Neural progenitor cell (in vitro differentiated cells): Measurements from ENCODE around the gene CD19. TPM values are rescaled to one million over a fixed set of nuclear protein-coding genes. Genes with fewer than 3 reads are reported as not detected.

ENCODE experiments used
- DNase-seq: peaks from one replicate; pipeline ENCODE4 v3.0.0-alpha.2; 2016; ENCODE audit warnings: low spot score
- H2AFZ ChIP-seq: fragments of 200-600 bp; sonication (generic); replicated peaks from 2 replicates; pipeline ENCODE4 v1.6.1; 2016; ENCODE audit warnings: antibody characterized with exemption
- H3F3A ChIP-seq: fragments of 200-600 bp; sonication (generic); 2 replicates; pipeline ENCODE4 v1.6.1; 2016; ENCODE audit warnings: antibody characterized with exemption, low read depth
- H3K27ac ChIP-seq: fragments of 200-600 bp; sonication (generic); 2 replicates; pipeline ENCODE4 v1.5.1; 2016; ENCODE audit warnings: mild to moderate bottlenecking
- H3K27me3 ChIP-seq: fragments of 200-600 bp; sonication (generic); 2 replicates; pipeline ENCODE4 v1.6.1; 2016; ENCODE audit warnings: mild to moderate bottlenecking, moderate library complexity
- H3K36me3 ChIP-seq: fragments of 200-600 bp; sonication (generic); 2 replicates; pipeline ENCODE4 v1.5.1; 2016
- H3K4me1 ChIP-seq: fragments of 200-600 bp; sonication (generic); 2 replicates; pipeline ENCODE4 v1.6.1; 2016; ENCODE audit warnings: mixed run types
- H3K4me2 ChIP-seq: fragments of 200-600 bp; sonication (generic); 2 replicates; pipeline ENCODE4 v1.6.1; 2016
- H3K4me3 ChIP-seq: fragments of 200-600 bp; sonication (generic); 2 replicates; pipeline ENCODE4 v1.5.1; 2016
- H3K79me2 ChIP-seq: fragments of 200-600 bp; sonication (generic); 2 replicates; pipeline ENCODE4 v1.6.1; 2016; ENCODE audit warnings: low read depth
- H3K9ac ChIP-seq: fragments of 200-600 bp; sonication (generic); 2 replicates; pipeline ENCODE4 v1.6.1; 2016
- H3K9me3 ChIP-seq: fragments of 200-600 bp; sonication (generic); 2 replicates; pipeline ENCODE4 v1.5.1; 2016; ENCODE audit warnings: low read depth
- H4K20me1 ChIP-seq: fragments of 200-600 bp; sonication (generic); 2 replicates; pipeline ENCODE4 v1.6.1; 2016; ENCODE audit warnings: low read depth
- H3K27ac Mint-ChIP-seq: 3 replicates; pipeline ENCODE4 v1.8.0; 2021; ENCODE audit warnings: mixed read lengths
- H3K27me3 Mint-ChIP-seq: 2 replicates; pipeline ENCODE4 v1.8.0; 2022; ENCODE audit warnings: low read depth, mild to moderate bottlenecking, inconsistent platforms, moderate library complexity, mixed read lengths; ENCODE audit not compliant: insufficient read depth
- H3K36me3 Mint-ChIP-seq: 3 replicates; pipeline ENCODE4 v1.8.0; 2021; ENCODE audit warnings: mixed read lengths
- H3K4me1 Mint-ChIP-seq: 3 replicates; pipeline ENCODE4 v1.8.0; 2021; ENCODE audit warnings: mixed read lengths
- H3K4me3 Mint-ChIP-seq: 3 replicates; pipeline ENCODE4 v1.8.0; 2021; ENCODE audit warnings: mild to moderate bottlenecking, moderate library complexity, mixed read lengths
- H3K9me3 Mint-ChIP-seq: 3 replicates; pipeline ENCODE4 v1.8.0; 2020; ENCODE audit warnings: mixed read lengths
- EZH2 ChIP-seq: fragments of 200-600 bp; sonication (generic); IDR thresholded peaks from 2 replicates; pipeline ENCODE4 v1.6.1; 2017; ENCODE audit warnings: antibody characterized with exemption, mild to moderate bottlenecking, moderate library complexity
- EZH2phosphoT487 ChIP-seq: fragments of 200-600 bp; sonication (generic); IDR thresholded peaks from 2 replicates; pipeline ENCODE4 v1.6.1; 2017; ENCODE audit warnings: antibody characterized with exemption
- total RNA-seq: library from RNA; depleted of rRNA; stranded (reverse); fragments of >200 nt; gene quantifications from 2 replicates; pipeline ENCODE4 v1.2.3, GENCODE V29; 2015; ENCODE audit warnings: low replicate concordance
- TF ChIP-seq, protein P1 (sequence below): fragments of 200-600 bp; sonication (generic); IDR thresholded peaks from 2 replicates; pipeline ENCODE4 v1.5.1; 2017; ENCODE audit warnings: antibody characterized with exemption, mild to moderate bottlenecking

The CD19 gene
- total RNA-seq, 1 donor from 2014 or later: not detected

DNA sequence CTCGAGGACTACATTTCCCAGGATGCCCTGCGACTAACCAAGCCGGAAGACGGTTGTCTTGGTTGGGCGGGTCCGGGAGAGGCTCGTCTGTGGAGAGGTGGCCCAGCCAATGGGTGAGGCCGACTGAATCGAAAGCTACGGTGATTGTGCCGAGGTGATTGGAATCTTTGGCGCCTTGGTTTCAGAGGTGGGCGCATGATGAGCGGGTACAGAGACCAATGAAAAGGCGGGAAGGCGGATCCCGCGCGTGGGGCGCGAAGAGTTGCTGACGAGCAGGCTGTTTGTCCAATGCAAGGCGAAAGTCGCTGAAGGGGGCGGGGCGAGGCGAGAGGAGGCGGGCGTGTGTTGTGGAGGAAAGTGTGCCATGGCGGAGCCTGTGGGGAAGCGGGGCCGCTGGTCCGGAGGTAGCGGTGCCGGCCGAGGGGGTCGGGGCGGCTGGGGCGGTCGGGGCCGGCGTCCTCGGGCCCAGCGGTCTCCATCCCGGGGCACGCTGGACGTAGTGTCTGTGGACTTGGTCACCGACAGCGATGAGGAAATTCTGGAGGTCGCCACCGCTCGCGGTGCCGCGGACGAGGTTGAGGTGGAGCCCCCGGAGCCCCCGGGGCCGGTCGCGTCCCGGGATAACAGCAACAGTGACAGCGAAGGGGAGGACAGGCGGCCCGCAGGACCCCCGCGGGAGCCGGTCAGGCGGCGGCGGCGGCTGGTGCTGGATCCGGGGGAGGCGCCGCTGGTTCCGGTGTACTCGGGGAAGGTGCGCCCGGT is 19.1 kb downstream of the CD19 start, which contains the start of gene NFATC2IP:
NFATC2IP (plus strand) TSS at position 290 of the 762 bp plus-strand sequence; CDS start at position 365, 75 bp downstream.
- Mint-ChIP-seq H3K36me3 (peaks cover 9% of the 10 kb centered on the region), H3K9me3 (no peaks in the 10 kb centered on the region), H3K27me3 (peaks cover 3% of the 10 kb centered on the region), H3K4me1 (peaks cover 18% of the 10 kb centered on the region), H3K27ac (peak within 1 kb of the TSS; percentile 85), H3K4me3 (peak within 1 kb of the TSS; percentile 96)
- H3K27me3 ChIP-seq: peaks cover 18% of the 10 kb centered on the region
- peak; percentile 100 for DNase-seq
- H3F3A ChIP-seq: peaks cover 7% of the 10 kb centered on the region
- H3K9me3 ChIP-seq: no peaks in the 10 kb centered on the region
- peak within 1 kb of the TSS; percentile 90 for H3K9ac ChIP-seq
- H3K79me2 ChIP-seq: peaks cover 35% of the 10 kb centered on the region
- peak within 1 kb of the TSS; percentile 99 for H3K4me2 ChIP-seq
- no peak within 1 kb of the TSS for H3K27ac ChIP-seq
- TF ChIP-seq EZH2phosphoT487: no peak
- TF ChIP-seq, protein P1, sequence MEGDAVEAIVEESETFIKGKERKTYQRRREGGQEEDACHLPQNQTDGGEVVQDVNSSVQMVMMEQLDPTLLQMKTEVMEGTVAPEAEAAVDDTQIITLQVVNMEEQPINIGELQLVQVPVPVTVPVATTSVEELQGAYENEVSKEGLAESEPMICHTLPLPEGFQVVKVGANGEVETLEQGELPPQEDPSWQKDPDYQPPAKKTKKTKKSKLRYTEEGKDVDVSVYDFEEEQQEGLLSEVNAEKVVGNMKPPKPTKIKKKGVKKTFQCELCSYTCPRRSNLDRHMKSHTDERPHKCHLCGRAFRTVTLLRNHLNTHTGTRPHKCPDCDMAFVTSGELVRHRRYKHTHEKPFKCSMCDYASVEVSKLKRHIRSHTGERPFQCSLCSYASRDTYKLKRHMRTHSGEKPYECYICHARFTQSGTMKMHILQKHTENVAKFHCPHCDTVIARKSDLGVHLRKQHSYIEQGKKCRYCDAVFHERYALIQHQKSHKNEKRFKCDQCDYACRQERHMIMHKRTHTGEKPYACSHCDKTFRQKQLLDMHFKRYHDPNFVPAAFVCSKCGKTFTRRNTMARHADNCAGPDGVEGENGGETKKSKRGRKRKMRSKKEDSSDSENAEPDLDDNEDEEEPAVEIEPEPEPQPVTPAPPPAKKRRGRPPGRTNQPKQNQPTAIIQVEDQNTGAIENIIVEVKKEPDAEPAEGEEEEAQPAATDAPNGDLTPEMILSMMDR: no peak
- no peak for TF ChIP-seq EZH2
- peaks cover 4% of the 10 kb centered on the region for H3K4me1 ChIP-seq
- H4K20me1 ChIP-seq: peaks cover 10% of the 10 kb centered on the region
- H2AFZ ChIP-seq: peak within 1 kb of the TSS; percentile 74
- H3K36me3 ChIP-seq: peaks cover 2% of the 10 kb centered on the region
- peak within 1 kb of the TSS; percentile 94 for H3K4me3 ChIP-seq

DNA sequence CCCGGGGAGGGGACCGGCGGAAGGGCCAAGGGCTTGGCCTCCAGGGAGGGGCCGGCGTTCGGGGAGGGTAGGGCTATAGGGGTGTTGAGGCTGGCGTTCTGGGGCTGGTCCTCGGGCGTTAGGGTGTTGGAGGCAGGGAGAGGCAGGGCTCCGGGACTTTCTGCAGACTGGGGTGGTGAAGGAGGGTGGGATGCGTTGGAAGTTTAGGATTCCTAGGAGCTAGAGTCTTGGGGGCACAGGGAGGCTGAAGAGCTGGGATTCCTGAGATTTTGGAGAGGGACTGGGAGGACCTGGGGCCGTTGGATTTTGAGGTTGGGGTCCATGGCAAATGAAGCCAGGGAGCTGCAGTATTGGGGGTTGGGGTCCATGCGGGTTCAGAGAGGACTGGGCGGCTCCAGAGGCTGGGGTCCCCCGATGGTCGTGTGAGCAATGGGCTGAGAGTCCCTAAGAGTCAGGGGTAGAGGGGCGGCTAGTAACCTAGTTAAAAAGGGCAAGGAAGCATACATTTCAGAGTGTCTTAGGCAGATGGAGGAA is 19.7 kb downstream of the CD19 start:
- H3K4me3 ChIP-seq: peak overlapping the region; percentile 94
- peak overlapping the region; percentile 82 for H3K27ac Mint-ChIP-seq
- no peaks in the 10 kb centered on the region for H3K9me3 Mint-ChIP-seq
- H3K4me1 Mint-ChIP-seq: peaks cover 16% of the 10 kb centered on the region
- H3K4me2 ChIP-seq: peak overlapping the region; percentile 99
- H3K27me3 Mint-ChIP-seq: peaks cover 2% of the 10 kb centered on the region
- peaks cover 35% of the 10 kb centered on the region for H3K79me2 ChIP-seq
- peaks cover 4% of the 10 kb centered on the region for H3K4me1 ChIP-seq
- no peak for DNase-seq
- TF ChIP-seq, protein P1: no peak
- TF ChIP-seq EZH2phosphoT487: no peak
- no peak for TF ChIP-seq EZH2
- H3K9ac ChIP-seq: peak overlapping the region; percentile 90
- H3F3A ChIP-seq: peaks cover 7% of the 10 kb centered on the region
- peak overlapping the region; percentile 96 for H3K4me3 Mint-ChIP-seq
- no peak overlapping the region for H3K27ac ChIP-seq
- peaks cover 11% of the 10 kb centered on the region for H3K36me3 Mint-ChIP-seq
- peaks cover 10% of the 10 kb centered on the region for H4K20me1 ChIP-seq
- H3K27me3 ChIP-seq: peaks cover 13% of the 10 kb centered on the region
- no peaks in the 10 kb centered on the region for H3K9me3 ChIP-seq
- peaks cover 2% of the 10 kb centered on the region for H3K36me3 ChIP-seq
- peak overlapping the region; percentile 74 for H2AFZ ChIP-seq

DNA sequence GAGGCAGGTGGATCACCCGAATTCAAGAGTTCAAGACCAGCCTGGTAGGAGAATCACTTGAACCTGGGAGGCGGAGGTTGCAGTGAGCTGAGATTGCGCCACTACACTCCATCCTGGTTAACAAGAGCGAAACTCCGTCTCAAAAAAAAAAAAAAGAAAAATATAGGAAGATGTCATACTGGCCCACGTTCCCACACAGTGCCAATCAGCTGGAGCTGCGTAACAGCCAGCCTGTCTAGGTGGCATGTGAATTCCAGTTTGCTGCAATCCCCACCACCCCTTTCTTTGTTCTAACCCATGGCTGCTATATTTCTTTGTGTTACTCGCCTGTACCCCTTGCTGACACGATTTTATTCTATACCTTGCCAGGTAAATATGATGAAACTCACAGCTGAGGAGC is 26.4 kb downstream of the CD19 start:
- Histone ChIP-seq H3K36me3 (peaks cover 1% of the 10 kb centered on the region), H2AFZ (no peak overlapping the region), H3F3A (no peaks in the 10 kb centered on the region), H3K27me3 (no peaks in the 10 kb centered on the region), H3K79me2 (peaks cover 11% of the 10 kb centered on the region), H3K4me3 (no peak overlapping the region), H3K4me2 (no peak overlapping the region), H3K4me1 (no peaks in the 10 kb centered on the region), H4K20me1 (peaks cover 1% of the 10 kb centered on the region), H3K9ac (no peak overlapping the region), H3K9me3 (no peaks in the 10 kb centered on the region), H3K27ac (no peak overlapping the region)
- DNase-seq: no peak
- H3K4me1 Mint-ChIP-seq: no peaks in the 10 kb centered on the region
- peaks cover 2% of the 10 kb centered on the region for H3K27me3 Mint-ChIP-seq
- H3K36me3 Mint-ChIP-seq: peaks cover 34% of the 10 kb centered on the region
- no peak overlapping the region for H3K27ac Mint-ChIP-seq
- no peak overlapping the region for H3K4me3 Mint-ChIP-seq
- H3K9me3 Mint-ChIP-seq: no peaks in the 10 kb centered on the region
- TF ChIP-seq EZH2phosphoT487: no peak
- TF ChIP-seq EZH2: no peak
- TF ChIP-seq, protein P1: no peak
